ENCODE measurements around the gene EFCAB6. TPM values are rescaled to one million over a fixed set of nuclear protein-coding genes. Genes with fewer than 3 reads are reported as not detected.

Gene EFCAB6
- total RNA-seq, 1 donor from 2014 or later = 8.4 TPM

DNA sequence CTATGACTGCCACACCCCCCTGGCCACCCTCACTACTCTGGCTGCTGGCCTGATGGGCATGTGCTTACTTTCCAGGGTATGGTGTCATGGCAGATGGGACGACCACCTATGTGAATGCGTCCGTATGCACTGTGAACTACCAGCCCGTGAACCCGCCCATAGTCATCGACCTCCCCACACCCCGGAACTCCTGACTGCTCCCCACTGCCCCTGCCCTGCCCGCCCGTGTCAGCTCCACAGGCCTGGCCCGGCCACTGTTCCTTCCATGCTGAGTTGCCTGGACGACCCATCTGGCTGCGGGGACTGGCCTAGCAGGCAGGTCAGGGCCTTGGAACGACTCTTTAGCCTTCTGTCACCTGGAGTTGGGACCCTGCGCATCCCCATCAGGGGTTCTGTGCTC, 306.7 kb downstream of the EFCAB6 start:
- no peak for DNase-seq (ENCODE audit: low read depth)

DNA sequence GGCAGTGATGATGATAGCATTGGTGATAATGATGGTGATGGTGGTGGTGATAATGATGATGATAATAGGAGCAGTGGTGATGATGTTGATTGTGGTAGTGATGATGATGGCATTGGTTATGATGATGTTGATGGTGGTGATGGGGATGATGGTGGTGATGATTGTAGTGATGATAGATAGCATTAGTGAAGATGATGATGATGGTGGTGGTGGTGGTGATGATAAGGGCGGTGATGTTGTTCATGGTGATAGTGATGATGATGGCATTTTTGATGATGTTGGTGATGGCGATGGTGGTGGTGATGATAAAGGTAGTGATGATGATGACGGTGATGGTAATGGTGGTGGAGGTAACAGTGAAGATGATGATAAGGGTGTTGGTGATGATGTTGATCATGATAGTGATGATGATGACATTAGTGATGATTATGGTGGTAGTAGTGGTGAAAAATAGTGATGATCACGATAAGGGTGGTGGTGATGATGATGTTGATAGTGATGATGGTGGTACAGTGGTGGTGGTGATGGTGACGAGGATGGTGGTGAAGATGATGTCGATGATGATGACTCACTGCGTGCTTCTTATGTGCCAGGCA, 307.3 kb downstream of the EFCAB6 start:
- no peak for DNase-seq (ENCODE audit: low read depth)

DNA sequence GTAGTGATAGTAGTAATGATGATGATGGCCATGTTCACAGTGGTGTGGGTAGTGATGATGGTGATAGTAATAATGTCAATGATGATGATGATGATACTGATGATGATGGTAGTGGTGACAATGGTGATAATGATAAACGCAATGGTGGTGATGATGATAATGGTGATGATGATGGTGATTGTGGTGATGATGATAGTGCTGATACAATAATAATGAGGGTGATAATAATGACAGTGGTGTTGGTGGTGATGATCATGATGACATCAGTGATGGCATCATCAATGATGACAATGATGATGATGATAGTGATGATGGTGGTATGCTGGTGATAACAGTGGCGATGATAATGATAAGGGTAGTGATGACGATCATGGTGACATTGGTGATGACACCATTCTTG, 308.0 kb downstream of the EFCAB6 start:
- no peak for DNase-seq (ENCODE audit: low read depth)

DNA sequence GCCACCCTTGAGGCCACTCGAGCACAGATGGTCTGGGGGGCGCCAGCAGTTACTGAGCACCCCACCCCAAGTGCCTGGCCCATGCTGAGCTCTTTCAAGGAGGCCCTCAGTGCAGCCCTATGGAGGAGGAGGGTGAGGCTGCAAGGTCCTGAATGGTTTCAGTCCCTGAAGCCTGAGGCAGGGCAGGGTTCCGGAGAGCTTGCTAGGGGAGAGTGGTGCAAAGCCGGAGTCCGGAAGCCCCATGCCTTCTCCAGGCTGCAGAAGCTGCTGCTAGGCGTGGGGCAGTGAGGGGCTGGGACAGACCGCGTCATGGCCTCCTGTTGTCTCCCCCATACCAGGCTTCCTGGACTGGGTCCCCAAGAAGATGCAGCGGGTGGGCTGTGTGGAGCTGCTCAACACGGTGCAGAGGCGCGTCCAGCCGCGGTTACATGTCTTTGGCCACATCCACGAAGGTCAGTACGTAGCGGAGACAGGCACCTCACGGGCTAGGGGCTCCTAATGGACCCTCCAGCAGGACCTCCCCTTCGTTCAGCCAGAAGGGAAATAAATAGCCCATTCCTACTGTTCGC, 309.7 kb downstream of the EFCAB6 start:
- DNase-seq (ENCODE audit: low read depth) = no peak

DNA sequence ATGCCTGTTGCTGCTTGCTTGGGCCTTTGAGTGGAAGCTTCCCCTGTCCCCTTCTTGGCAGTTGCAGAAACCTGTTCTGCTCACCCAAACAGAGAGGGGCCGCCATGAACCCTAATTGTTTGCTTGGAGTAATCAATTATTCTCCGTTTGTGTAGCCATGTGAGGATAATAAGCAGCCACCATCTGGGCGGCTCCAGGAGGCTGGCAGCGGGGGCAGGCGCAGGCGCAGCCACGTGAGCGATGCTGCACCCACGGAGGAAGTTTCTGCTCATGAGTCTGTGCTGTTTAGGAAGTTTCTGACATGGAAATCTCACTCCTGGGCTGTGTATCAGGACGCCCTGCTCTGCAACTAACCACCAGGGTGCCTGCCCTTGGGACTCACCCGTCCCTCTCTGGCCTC, 310.2 kb downstream of the EFCAB6 start:
- DNase-seq (ENCODE audit: low read depth) = no peak

DNA sequence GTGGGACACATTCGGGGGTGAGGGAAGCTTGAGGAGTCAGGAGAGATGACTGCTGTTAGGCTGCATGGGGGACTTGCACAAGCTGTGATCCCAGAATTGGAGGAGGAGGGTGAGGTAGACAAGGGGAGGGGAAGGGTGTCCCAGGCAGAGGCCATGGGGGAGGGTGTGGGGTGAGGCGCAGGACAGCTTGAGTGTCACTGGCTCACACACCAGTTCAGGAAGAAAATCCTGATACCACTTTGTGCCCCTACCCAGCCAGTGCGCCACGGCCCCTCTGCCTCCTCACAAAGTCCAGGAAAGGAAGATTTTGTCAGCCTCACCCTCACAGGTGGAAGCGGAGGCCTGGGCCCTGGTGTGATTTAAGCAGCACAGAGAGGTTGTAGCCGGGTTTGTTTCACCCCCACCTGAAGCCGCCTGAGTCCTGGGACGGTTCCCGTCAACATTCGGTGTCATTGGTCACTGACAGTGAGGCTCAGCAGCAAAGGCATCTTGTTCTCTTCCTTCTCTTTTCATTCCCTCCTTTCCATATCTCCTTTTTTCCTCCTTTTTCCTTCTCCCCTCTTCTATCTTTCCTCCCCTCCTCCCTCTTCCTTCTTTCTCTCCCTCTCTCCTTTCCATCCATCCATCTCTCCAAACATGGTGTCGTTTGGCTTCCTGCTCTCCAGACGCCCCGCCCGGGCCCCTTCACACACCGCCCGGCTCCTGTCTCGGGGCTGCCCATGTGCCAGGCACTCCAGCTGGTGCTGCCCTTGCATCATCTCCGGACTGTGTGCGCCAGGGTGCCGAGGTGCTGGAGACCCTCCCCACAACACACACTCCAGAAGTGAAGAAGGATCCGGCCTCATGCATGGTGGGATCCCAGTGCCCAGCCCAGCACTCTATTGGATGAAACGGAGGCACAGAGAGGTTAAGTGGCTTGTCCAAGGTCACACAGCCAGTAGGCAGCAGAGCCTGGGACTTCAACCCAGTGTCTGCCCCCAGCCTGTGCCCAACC, 311.0 kb downstream of the EFCAB6 start:
- no peak for DNase-seq (ENCODE audit: low read depth)

DNA sequence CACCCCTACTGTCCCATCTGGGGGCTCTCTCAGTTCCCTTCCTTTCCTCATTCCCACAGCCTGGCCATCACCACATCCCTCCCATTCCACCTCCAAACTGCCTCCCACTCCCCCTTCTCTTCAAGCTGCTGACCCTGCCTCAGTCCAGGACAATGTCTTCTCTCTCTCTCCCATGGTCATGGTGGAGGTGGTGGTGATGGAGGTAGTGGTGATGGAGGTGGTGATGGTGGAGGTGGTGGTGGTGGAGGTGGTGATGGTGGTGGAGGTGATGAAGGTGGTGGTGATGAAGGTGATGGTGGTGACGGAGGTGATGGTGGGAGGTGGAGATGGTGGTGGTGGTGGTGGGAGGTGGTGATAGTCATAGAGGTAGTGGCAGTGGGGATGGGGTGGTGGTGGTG, 313.2 kb downstream of the EFCAB6 start:
- no peak for DNase-seq (ENCODE audit: low read depth)

DNA sequence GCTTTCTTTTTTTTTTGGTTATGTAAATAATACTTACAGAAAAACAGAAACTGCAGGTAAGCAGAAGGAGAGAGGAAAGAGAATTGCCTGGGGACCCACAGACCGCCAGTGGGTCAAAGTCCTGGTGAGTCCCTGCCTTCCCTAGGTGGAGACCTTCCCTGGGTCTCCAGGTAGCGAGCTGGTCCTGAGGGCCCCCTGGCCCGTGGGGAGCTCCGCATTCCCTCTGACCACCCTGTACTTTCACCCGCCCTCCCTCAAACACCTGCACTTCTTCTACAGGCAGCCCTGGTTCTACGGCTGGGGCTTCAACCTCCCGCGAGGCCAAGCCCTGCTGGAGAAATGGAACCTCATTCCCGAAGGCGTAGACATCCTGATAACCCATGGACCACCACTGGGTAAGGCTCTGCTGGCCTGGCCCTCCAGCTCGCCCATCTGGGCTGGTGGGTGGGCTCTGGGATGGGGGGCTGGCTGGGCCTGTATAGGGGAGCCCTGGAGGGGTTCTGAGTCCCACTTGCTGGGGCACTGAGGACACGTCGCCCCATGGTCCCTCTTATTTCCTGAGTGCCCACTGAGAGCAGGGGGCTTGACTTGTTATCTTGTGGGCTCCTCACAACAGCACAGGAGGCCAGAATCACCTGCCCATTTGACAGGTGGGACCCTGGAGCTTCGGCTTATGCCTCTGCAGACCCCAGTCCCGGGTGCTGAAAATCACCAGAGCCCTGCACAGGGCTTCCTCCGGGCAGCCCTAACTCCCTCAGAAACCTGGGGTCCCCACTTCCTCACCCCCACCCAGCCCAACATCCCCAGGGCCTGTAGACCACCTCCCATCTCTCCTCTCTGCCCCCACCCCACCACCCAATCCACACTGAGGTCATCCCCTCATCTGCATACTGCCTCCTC, 313.9 kb downstream of the EFCAB6 start:
- DNase-seq (ENCODE audit: low read depth) = no peak

DNA sequence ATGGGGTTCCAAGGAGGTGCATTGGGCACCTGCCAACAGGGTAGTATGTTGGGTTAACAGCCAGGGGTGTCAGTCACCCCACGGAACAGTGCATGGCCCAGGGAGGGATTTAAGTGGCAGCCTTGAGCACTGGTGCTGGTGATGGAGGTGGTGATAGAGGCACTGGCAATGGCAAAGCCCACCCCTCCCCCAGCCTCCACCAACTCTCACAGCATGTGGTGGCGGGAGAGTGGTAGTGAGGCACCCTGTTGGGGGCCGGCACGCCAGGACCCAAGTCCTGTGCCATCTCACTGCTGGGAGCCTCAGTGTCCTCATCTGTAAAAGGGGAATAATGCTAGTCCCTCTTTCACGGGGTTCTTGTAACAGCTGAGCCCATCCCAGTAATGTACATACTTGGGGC, 318.8 kb downstream of the EFCAB6 start:
- no peak for DNase-seq (ENCODE audit: low read depth)

DNA sequence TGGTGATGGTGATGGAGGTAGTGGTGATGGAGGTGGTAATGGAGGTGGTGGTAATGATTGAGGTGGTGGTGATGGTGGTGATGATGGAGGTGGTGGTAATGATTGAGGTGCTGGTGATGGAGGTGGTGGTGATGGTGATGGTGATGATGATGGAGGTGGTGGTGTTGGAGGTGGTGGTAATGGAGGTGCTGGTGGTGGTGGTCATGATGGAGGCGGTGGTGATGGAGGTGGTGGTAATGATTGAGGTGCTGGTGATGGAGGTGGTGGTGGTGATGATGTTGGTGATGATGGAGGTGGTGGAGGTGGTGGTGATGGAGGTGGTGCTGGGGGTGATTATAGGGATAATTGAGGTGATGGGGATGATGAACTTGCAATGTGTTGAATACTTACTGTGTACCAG, 320.4 kb downstream of the EFCAB6 start:
- DNase-seq (ENCODE audit: low read depth) = no peak

DNA sequence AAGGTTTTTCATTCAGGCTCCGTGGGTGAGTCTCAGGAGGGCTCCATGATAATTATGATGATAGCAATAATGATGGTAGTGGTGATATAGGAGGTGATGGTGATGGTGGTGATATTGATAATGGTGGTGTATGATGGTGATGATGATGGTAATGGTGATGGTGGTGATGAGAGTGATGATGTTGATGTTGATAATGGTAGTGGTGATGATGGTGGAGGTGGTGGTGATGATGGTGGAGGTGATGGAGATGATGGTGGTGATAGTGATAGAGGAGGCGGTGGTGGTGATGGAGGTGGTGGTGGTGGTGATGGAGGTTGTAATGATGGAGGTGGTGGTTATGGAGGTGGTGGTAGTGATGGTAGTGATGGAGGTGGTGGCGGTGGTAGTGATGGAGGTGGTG, 320.9 kb downstream of the EFCAB6 start:
- DNase-seq (ENCODE audit: low read depth) = no peak

DNA sequence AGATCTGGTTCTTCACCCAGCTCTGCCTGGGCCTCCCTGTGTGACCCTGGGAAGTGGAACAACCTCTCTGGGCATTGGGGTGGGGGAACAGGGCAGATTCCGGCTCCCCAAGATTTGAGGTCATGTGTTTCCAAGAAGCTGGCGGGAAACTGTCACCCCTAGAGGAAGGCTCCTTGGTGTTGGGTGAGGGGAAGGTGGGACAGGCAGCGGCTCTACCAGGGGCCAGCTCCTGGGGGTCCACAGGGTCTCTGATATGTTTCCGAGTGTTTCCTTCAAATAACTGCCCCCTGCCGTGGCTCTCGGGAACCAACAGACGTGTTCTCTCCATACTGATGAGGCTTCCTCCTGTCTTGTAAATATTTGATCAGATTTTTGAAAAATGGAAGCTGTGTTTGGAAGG, 321.8 kb downstream of the EFCAB6 start:
- DNase-seq (ENCODE audit: low read depth) = no peak

DNA sequence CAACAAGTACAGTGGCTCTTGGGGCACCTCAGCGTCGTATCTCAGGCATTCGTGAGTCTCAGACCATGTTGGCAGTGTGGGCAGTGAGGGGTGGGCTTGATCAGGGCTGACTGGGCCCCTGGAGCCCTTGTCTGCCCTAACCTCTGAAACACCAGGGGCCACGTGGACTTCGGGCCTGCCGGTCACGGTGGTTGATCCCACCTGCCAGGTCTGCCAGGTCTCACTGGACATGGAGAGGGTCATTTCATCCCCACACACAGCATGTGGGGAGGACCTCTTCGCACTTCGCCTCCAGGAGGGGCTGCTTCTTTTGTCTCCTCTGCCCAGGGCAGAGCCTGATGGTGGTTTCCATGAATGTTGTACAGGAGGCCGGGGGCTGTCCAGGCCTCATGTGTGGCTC, 323.2 kb downstream of the EFCAB6 start:
- DNase-seq (ENCODE audit: low read depth) = no peak

DNA sequence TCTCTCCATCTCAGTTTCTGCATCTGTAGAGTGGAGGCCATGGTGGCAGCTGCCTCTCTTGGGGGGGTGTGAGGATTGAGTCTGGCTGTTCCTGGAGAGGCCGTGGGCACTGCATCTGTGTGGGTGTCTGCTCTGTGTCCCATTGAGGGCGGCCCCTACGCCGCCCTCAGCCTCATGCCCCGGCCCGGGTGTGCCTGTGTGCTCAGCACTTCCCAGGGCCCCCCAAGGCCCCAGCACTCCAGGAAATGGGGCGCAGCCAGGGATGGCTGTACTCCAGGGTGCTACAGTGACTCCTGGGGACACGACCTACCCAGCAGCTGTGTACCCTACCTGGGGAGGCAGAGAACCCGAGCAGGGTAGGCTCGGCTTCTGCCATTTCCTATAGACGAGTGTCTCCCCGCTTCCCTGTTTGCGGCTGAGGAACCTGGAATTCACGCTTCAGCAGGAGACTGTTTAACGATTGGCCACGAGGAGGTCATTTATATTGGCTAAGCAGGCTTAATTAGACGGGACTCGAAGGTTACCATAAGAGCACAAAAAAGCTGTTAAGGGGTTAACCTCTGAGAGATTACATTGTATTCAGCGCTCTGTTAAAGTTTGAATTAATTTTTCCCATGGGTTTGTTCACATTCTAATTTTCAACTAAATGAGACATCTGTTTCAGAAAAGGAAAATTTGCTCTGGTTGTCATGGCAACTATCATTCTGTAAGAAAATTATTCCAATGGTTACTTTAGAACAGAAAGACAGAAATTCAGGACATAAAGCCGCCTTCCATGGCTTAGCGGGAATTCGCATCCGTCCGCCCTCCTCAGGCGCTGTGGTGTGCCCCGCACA, 323.9 kb downstream of the EFCAB6 start:
- DNase-seq (ENCODE audit: low read depth) = no peak

DNA sequence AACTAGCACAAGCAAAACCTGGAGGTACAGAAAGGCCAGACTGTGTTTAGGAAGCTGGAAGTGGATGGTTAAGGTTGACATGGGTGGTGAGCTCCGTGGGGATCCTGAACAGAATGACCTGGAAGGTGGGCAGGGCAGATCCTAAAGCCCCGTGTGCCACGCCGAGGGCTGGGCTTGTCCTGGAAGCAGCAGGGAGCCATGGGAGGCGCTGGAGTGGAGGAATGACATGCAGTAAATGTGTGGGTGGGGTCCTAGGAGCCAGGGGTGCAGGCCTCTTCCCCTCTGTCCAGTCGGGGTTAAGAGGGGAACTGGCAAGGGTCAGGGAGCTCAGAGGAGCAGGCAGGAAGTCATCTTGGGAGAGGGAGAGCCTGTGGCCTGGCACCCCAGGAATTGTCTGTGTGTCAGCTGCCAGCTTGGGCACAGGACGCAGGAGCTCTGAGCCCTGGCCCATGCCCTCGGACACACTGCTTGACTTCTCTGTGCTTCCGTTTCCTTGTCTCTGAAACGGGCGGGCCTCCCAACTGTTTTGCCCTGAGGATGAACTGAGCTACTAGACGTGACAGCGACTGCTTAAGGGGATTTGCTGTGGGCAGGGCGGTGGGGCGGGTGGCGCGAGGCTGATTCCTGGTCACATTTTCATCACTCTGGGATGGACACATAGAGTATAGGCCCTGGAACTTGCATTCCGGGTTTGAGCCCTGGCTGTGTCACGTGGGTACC, 324.6 kb downstream of the EFCAB6 start:
- no peak for DNase-seq (ENCODE audit: low read depth)

DNA sequence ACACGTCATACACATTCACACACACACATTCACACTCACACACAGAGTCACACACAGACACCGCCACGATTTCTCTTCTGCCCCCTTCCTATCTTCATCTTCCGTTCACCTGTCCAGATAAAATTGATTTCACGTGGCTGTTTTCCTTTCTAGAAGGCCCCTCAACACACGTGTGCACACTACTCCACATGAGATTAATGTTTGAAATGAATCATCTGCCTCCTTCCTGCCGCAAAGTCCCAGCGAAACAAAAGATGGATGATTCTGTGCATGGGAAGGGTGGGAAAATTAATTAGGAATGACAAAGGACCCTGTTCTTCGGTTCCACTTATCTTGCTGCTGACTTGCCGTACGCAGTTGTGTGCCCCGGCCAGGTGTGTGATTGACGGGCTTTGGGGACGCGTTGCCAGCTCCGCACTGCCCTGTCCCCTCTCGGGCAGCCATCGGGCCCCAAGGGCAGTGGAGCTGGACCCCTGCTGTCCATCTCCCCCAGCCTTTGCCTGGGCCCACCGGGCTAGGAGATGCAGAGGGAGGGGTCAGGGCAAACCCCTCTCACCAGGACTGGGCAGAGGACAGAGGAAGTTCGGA, 326.5 kb downstream of the EFCAB6 start:
- DNase-seq (ENCODE audit: low read depth) = no peak

DNA sequence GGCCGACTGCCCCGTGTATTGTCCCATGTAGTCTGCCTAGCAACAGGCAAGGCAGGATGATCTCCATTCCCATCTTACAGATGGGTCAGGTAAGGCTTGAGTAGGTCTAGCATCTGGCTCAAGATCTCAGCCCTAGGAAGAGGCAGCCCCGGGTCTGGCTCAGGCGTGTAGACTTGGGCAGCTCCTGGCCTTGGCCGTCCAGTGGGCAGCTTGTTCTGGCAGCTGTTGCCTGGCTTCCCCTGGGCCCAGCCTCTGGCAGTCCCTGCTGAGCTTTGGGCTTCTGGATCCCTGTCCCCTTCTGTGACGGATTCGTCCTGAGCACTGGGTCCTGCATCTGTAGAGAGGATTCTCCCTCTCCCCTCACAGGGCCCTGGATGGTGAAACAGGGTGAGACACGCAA, 327.9 kb downstream of the EFCAB6 start:
- no peak for DNase-seq (ENCODE audit: low read depth)

DNA sequence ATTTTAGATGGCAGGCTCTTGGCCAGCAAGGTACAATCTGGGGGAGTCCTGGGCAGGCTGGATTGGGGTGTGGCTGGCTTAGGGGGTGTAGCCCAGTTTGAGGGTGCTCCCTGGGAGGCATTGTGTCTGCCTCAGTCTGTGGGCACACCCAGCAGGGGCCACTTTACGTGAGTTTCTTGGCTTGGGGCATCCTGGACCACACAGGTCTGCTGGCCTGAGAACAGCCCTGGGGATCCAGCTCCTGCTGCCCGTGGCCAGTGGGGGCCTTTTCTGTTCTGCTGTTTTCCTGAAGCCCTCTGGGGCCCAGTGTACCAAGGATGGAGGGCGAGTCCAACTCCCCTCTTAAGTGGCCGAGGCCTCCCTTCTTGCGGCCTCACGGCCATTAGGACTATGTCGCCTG, 328.4 kb downstream of the EFCAB6 start:
- DNase-seq (ENCODE audit: low read depth) = no peak

DNA sequence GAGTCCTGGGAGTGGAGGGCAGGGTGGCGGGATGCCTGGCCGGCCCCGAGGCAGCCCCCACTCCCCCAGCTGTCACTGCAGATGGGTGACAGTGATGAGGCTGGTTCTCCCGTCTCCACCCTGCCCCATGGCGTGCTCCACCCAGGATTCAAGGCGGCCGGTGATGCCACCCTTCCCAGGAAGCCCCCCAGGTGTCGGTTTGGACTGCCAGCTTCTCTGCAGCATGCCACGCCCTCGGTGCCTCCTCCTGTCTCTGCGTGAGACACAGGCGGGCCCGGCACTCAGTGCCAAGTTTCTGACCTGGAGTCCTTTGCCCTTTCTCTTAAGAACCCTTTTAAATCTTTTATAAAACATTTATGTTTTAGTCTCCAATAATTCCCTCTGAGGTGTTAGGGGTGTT, 328.8 kb downstream of the EFCAB6 start:
- no peak for DNase-seq (ENCODE audit: low read depth)

DNA sequence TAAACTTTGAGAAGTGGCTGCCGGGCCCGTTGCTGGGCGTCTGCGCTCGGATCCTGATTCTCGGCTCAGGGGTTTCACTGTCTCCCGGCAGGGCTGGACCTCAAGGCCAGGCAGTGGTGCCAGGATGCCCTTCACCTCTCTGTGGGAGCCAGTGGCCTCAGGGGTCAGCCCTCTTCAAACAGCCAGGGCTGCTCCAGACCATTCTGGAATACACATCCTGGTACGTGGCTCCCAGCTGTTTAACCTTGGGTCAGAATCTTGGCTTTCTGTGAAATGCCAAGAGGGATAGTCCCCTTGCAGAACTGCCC, 329.8 kb downstream of the EFCAB6 start:
- DNase-seq (ENCODE audit: low read depth) = no peak

Measured in renal cortical epithelial cell (primary cell).